Left ventricle myocardium inferior (tissue), 1 donor: Measurements from ENCODE around the gene UBP1. TPM values are rescaled to one million over a fixed set of nuclear protein-coding genes. Genes with fewer than 3 reads are reported as not detected.

Source experiments
- DNase-seq: peaks from one replicate; pipeline ENCODE4 v3.0.0-alpha.2; 2020
- H3K27ac ChIP-seq: fragments of 200-600 bp; replicated peaks from 2 replicates; pipeline ENCODE4 v1.8.0; 2021
- H3K27me3 ChIP-seq: fragments of 200-600 bp; 2 replicates; pipeline ENCODE4 v1.8.0; 2021; ENCODE audit warnings: low read depth
- H3K36me3 ChIP-seq: fragments of 200-600 bp; 2 replicates; pipeline ENCODE4 v1.8.0; 2021
- H3K4me1 ChIP-seq: fragments of 200-600 bp; 2 replicates; pipeline ENCODE4 v1.8.0; 2021
- H3K4me3 ChIP-seq: fragments of 200-600 bp; 2 replicates; pipeline ENCODE4 v1.8.0; 2021; ENCODE audit warnings: mild to moderate bottlenecking, moderate library complexity
- H3K9me3 ChIP-seq: fragments of 200-600 bp; replicated peaks from 2 replicates; pipeline ENCODE4 v1.8.0; 2021
- intact Hi-C: fragments of 100-400 bp; cut with micrococcal nuclease; formaldehyde crosslinking; loops from one replicate; pipeline ENCODE4 v1.11.0; 2022
- total RNA-seq: library from RNA; stranded (reverse); fragmentation: NEBNext Ultra II Directional; extraction: Animal tissue kit (Norgen Biotek cat#: 25700); gene quantifications from one replicate; pipeline ENCODE4 v1.2.1, GENCODE V29; 2021
- TF ChIP-seq, protein P1 (sequence below): fragments of 200-600 bp; IDR thresholded peaks from 2 replicates; pipeline ENCODE4 v1.8.0; 2021; ENCODE audit warnings: antibody characterized with exemption, mild to moderate bottlenecking, borderline replicate concordance
- donor health status: DM: no; HTN: yes; CAD: no; lungs with severe emphysema.

Gene UBP1
- total RNA-seq, 1 donor from 2014 or later = 40.6 TPM

DNA sequence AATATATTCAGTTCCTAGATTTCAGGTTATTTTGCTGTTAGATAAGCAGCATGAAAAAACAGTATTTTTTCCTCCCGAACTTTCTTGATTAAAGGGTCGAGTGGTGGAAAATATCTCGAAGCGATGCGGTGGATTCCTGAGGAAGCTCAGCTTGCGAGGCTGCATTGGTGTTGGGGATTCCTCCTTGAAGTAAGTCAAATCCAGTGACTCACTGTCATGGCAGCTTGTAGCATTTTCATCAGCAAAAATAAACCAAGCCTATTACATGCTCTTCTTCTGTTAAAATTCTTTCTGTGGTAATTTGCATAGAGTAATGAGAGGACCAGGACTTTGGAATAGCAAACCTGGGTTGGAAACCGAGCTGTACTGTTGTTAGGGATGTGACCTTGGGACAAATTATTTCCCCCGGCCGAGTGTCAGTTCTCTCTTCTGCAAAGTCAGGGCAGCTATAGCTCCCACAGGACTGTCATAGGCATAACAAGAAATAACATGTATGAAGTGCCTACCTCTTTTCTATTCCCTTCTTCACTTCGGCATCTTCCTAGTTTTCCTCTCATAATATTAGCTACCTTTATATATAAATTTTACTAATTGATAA is 75.6 kb downstream of the UBP1 start:
- TF ChIP-seq, protein P1, sequence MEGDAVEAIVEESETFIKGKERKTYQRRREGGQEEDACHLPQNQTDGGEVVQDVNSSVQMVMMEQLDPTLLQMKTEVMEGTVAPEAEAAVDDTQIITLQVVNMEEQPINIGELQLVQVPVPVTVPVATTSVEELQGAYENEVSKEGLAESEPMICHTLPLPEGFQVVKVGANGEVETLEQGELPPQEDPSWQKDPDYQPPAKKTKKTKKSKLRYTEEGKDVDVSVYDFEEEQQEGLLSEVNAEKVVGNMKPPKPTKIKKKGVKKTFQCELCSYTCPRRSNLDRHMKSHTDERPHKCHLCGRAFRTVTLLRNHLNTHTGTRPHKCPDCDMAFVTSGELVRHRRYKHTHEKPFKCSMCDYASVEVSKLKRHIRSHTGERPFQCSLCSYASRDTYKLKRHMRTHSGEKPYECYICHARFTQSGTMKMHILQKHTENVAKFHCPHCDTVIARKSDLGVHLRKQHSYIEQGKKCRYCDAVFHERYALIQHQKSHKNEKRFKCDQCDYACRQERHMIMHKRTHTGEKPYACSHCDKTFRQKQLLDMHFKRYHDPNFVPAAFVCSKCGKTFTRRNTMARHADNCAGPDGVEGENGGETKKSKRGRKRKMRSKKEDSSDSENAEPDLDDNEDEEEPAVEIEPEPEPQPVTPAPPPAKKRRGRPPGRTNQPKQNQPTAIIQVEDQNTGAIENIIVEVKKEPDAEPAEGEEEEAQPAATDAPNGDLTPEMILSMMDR = no peak
- no peaks in the 10 kb centered on the region for H3K27me3 ChIP-seq
- no peak for DNase-seq
- H3K9me3 ChIP-seq = no peaks in the 10 kb centered on the region
- no peak overlapping the region for H3K27ac ChIP-seq
- H3K36me3 ChIP-seq = no peaks in the 10 kb centered on the region
- intact Hi-C loops = no loop called here
- peaks cover 7% of the 10 kb centered on the region for H3K4me1 ChIP-seq
- H3K4me3 ChIP-seq = no peak overlapping the region

DNA sequence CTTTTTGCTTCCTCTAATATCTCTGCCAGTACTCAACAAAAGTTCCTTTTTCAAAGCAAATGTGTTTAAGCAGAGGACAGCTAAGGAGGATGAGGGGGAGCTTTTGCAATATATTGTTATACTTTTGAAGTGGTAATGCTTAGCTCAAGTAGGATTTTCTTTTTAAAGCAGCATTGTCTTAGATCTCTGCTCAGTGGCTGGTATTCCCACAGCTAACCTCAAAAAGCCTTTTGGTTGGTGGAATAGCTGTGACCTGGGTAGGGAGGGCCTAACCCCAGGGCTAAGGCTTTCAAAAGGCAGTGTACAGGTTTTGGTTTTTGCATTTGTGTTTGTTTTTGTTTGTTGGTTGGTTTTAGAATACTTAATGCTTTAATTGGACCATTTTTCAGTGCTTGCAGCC is 76.1 kb downstream of the UBP1 start:
- no peak overlapping the region for H3K27ac ChIP-seq
- H3K27me3 ChIP-seq = no peaks in the 10 kb centered on the region
- DNase-seq = no peak
- peaks cover 7% of the 10 kb centered on the region for H3K4me1 ChIP-seq
- no peaks in the 10 kb centered on the region for H3K9me3 ChIP-seq
- intact Hi-C loops = no loop called here
- TF ChIP-seq, protein P1 = no peak
- H3K36me3 ChIP-seq = no peaks in the 10 kb centered on the region
- H3K4me3 ChIP-seq = no peak overlapping the region

DNA sequence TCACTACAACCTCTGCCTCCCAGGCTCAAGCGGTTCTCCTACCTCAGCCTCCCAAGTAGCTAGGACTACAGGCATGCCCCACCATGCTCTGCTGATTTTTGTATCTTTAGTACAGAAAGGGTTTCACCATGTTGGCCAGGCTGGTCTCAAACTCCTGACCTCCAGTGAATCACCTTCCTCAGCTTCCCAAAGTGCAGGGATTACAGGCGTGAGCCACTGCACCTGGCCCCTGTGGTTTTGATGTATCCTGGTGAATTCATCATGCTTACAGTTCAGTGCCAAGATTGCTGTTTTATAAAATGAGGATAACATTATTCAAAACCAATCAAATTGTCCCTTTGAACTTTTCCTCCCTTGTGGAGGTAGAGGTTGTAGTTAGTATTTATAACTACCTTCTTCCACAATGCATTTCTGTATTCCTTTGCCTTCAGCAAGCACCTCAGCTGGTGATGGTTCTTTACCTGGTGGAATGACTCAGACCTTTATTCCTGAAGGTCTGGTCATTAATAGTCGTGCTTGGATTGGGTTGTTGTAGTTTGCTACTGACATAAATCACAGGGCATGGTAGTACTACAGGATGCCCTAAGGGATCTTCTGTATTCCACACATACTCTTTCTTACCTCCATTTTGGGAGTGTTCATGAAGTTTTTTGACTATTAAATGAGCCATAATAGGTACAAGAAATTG is 76.9 kb downstream of the UBP1 start:
- no peaks in the 10 kb centered on the region for H3K27me3 ChIP-seq
- H3K36me3 ChIP-seq = no peaks in the 10 kb centered on the region
- no peak overlapping the region for H3K4me3 ChIP-seq
- TF ChIP-seq, protein P1 = no peak
- H3K4me1 ChIP-seq = peaks cover 7% of the 10 kb centered on the region
- no peak overlapping the region for H3K27ac ChIP-seq
- DNase-seq = no peak
- intact Hi-C loops = no loop called here
- no peaks in the 10 kb centered on the region for H3K9me3 ChIP-seq

GRCh38 chr3:33360136-33360825 is 79.9 kb downstream of the UBP1 start:
- intact Hi-C loops = no loop called here
- no peaks in the 10 kb centered on the region for H3K36me3 ChIP-seq
- TF ChIP-seq, protein P1 = no peak
- H3K27me3 ChIP-seq = no peaks in the 10 kb centered on the region
- no peak overlapping the region for H3K4me3 ChIP-seq
- no peak overlapping the region for H3K27ac ChIP-seq
- H3K4me1 ChIP-seq = peaks cover 11% of the 10 kb centered on the region
- no peak for DNase-seq
- no peaks in the 10 kb centered on the region for H3K9me3 ChIP-seq

- no peak overlapping the region for H3K27ac ChIP-seq
- TF ChIP-seq, protein P1 = no peak
- H3K9me3 ChIP-seq = no peaks in the 10 kb centered on the region
- DNase-seq = no peak
- no peaks in the 10 kb centered on the region for H3K27me3 ChIP-seq
- no peaks in the 10 kb centered on the region for H3K36me3 ChIP-seq
- intact Hi-C loops = no loop called here
- H3K4me3 ChIP-seq = no peak overlapping the region
- H3K4me1 ChIP-seq = peaks cover 17% of the 10 kb centered on the region
Measured at GRCh38 chr3:33358172-33358781, 81.9 kb downstream of the UBP1 start.
